NCI-H1417 (cell line): Measurements from ENCODE around the gene EBLN2.

Experiments used
- DNase-seq, 3 experiments: peaks; one replicate each; lab custom pipeline; 2025; lab: John Stamatoyannopoulos, UW

Gene EBLN2

GRCh38 chr3:73107215-73107614, 45.8 kb downstream of the EBLN2 start:
- no peak for DNase-seq

- no peak for DNase-seq
Observed at GRCh38 chr3:73107676-73108187, 46.3 kb downstream of the EBLN2 start.

GRCh38 chr3:73108750-73109149, 47.3 kb downstream of the EBLN2 start:
- no peak for DNase-seq

DNA sequence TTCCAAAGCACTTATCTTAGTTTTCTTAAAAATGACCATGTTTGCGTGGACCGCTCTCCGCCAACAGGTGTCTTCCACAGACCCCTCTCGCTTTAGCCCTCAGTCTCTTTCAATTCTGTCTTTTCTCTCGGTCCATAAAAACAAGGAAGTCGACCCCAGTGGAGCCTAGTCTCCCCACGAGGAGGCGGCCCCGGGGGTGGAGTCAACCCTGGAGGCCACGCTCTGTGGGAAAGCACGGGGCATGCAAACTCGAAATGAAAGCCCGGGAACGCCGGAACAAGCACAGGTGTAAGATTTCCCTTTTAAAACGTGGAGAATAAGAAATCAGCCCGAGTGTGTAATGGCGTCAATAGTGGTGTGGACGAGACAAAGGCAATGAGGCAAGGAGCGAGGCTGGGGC, 49.1 kb downstream of the EBLN2 start:
- no peak for DNase-seq
